ENCODE data around the gene CRACR2A. TPM values are rescaled to one million over a fixed set of nuclear protein-coding genes. Genes with fewer than 3 reads are reported as not detected.

CRACR2A gene
- total and polyA plus RNA-seq, 2 of the 13 experiments (the other 11 are each of a cell fraction or from before 2014, with no cell fraction given): 0.09 to 0.20 TPM

GRCh38 chr12:3669594-3669993 lies 83.3 kb downstream of the CRACR2A start (continued):
- TF ChIP-seq KIAA2018 (CRISPR knock-in tag; IDR thresholded peaks at IDR 0.05; ENCODE audit: borderline replicate concordance): no peak
- no peak for TF ChIP-seq ZNF674 (CRISPR knock-in tag; IDR thresholded peaks at IDR 0.05; ENCODE audit: low read depth)
- TF ChIP-seq AHR (CRISPR knock-in tag; IDR thresholded peaks at IDR 0.05): no peak
- TF ChIP-seq ONECUT2 (CRISPR knock-in tag; IDR thresholded peaks at IDR 0.05): no peak
- TF ChIP-seq MAFK (conservative IDR thresholded peaks at IDR 0.05 in 1 of 2, IDR thresholded peaks at IDR 0.05 in 1 of 2; ENCODE audit: low read length in 2 of 2): no peak
- TF ChIP-seq NRL (CRISPR knock-in tag; IDR thresholded peaks at IDR 0.05; ENCODE audit: borderline replicate concordance): no peak
- no peak for TF ChIP-seq LBX2 (CRISPR knock-in tag; IDR thresholded peaks at IDR 0.05; ENCODE audit: borderline replicate concordance)
- TF ChIP-seq HDAC6 (IDR thresholded peaks at IDR 0.05; ENCODE audit: low read depth, low read length): no peak
- no peak for TF ChIP-seq SALL1 (CRISPR knock-in tag; IDR thresholded peaks at IDR 0.05)
- no peak for TF ChIP-seq ZNF619 (CRISPR knock-in tag; IDR thresholded peaks at IDR 0.05)
- TF ChIP-seq ZNF124 (CRISPR knock-in tag; IDR thresholded peaks at IDR 0.05): no peak
- no peak for TF ChIP-seq CENPT (CRISPR knock-in tag; IDR thresholded peaks at IDR 0.05; ENCODE audit: low read depth)

Data from HepG2 (cell line).